Muscle of leg (tissue), 11 donors: ENCODE results near the gene TRIO. TPM values are rescaled to one million over a fixed set of nuclear protein-coding genes. Genes with fewer than 3 reads are reported as not detected.
A peak's percentile ranks its signal among the peaks of the same experiment; 100 is the strongest.

Experiments used
- DNase-seq: peaks from one replicate; pipeline ENCODE4 v3.0.0; 2013
- H3K27ac ChIP-seq: one replicate; pipeline ENCODE4 v1.5.1; 2013; ENCODE audit warnings: mild to moderate bottlenecking, low read length, control low read depth
- H3K27me3 ChIP-seq: one replicate; pipeline ENCODE4 v1.6.1; 2013; ENCODE audit warnings: low read length; ENCODE audit not compliant: control insufficient read depth, insufficient read depth
- H3K36me3 ChIP-seq: one replicate; pipeline ENCODE4 v1.6.1; 2013; ENCODE audit warnings: low read length; ENCODE audit not compliant: control insufficient read depth, insufficient read depth
- H3K4me1 ChIP-seq: one replicate; pipeline ENCODE4 v1.6.1; 2013; ENCODE audit warnings: low read length; ENCODE audit not compliant: control insufficient read depth, insufficient read depth
- H3K4me3 ChIP-seq: one replicate; pipeline ENCODE4 v1.5.1; 2013; ENCODE audit warnings: low read length, control low read depth
- H3K9me3 ChIP-seq: replicated peaks from 2 replicates; pipeline ENCODE4 v1.6.1; 2013; ENCODE audit warnings: low read depth, low read length; ENCODE audit not compliant: control insufficient read depth
- WGBS: methylation state at CpG from one replicate; pipeline ENCODE4 v1.1.5; 2013; ENCODE audit warnings: missing lambda C conversion rate; ENCODE audit not compliant: insufficient coverage; 5-methylcytosine and 5-hydroxymethylcytosine counted together
- polyA plus RNA-seq, 8 donors: library from polyadenylated mRNA; unstranded; fragments of 120-200 nt; gene quantifications; one replicate each; pipeline versions ENCODE4 v1.2.1 to v1.2.3, GENCODE V29; 2013; ENCODE audit warnings: inconsistent platforms in 1 of 8, low replicate concordance in 1 of 8; ENCODE audit not compliant: insufficient read length in 8 of 8, insufficient read depth in 1 of 8
- total RNA-seq: library from RNA; stranded (reverse); fragments of 120-200 nt; gene quantifications from one replicate; pipeline ENCODE4 v1.2.4, GENCODE V29; 2013

Gene TRIO
- total and polyA plus RNA-seq, 9 donors, result 124 to 219 (median 168) TPM

DNA sequence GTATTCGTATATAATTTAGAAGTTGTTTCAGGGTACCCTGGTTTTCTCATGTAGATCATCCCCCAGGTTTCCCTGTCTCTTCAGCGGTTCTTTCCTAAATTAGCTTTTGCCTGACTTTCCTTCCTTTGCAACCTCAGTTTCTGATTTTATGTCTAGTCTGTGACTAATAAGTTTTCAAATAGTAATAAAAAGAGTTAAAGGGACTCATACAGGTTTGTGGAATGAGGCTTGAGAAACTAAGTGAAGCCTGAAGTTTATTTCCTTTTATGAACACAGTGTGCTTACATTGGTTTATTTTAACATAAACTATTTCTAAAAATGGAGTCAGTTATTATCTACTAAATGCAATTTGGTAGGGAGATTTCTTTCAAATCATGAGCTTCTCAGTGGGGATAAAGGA, 96.8 kb downstream of the TRIO start:
- peaks cover 39% of the 10 kb centered on the region for H3K4me1 ChIP-seq
- DNase-seq, result no peak
- no peaks in the 10 kb centered on the region for H3K9me3 ChIP-seq
- H3K27me3 ChIP-seq, result no peaks in the 10 kb centered on the region
- H3K36me3 ChIP-seq, result no peaks in the 10 kb centered on the region
- H3K27ac ChIP-seq, result peak overlapping the region; percentile 56
- WGBS, result no CpG with 5 or more reads among the region's 2 CpGs
- H3K4me3 ChIP-seq, result no peak overlapping the region

GRCh38 chr5:14240359-14240758, 97.2 kb downstream of the TRIO start:
- Histone ChIP-seq H3K4me3 (no peak overlapping the region), H3K9me3 (no peaks in the 10 kb centered on the region), H3K36me3 (no peaks in the 10 kb centered on the region), H3K4me1 (peaks cover 39% of the 10 kb centered on the region), H3K27ac (peak overlapping the region; percentile 56), H3K27me3 (no peaks in the 10 kb centered on the region)
- no CpG with 5 or more reads among the region's 2 CpGs for WGBS
- peak; percentile 71 for DNase-seq

DNA sequence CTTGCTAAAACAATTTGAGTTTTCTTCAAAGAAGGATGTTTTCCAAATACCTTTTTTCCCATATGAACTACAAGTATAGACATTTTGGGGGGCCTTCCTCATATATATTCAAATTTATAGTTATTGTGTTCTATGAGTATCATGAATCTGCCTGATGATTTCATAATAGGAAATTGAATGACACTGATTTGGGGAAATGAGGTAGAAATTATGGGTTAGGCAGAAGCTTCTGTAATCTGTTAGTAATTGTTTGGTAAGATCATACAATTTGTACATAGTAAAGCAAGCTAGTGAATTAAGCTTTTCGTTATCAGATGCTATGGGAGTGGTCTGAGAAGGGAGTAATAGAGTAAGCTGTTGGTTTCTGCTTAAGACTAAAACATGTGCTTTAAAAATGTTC, 98.0 kb downstream of the TRIO start:
- WGBS, result no CpG with 5 or more reads among the region's 1 CpG
- H3K27ac ChIP-seq, result no peak overlapping the region
- no peak for DNase-seq
- H3K36me3 ChIP-seq, result no peaks in the 10 kb centered on the region
- H3K4me3 ChIP-seq, result no peak overlapping the region
- peaks cover 43% of the 10 kb centered on the region for H3K4me1 ChIP-seq
- H3K9me3 ChIP-seq, result no peaks in the 10 kb centered on the region
- no peaks in the 10 kb centered on the region for H3K27me3 ChIP-seq

DNA sequence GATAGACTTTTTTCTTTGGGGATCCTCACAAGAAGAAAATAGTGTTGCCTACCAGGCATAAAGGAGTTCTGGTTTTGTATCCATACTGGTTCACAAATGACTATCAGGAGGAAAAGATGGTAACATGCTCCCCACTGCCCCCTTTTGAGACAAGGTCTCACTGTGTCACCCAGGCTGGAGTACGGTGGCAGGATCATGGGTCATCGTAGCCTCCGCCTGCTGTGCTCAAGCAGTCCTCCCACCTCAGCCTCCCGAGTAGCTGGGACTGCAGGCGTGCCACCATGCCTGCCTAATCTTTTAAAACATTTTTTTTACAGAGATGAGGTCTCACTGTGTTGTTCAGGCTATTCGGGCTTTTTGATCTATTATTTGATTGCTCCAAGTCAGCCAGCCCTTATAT, 99.3 kb downstream of the TRIO start:
- no peak for DNase-seq
- Histone ChIP-seq H3K4me3 (no peak overlapping the region), H3K27ac (no peak overlapping the region), H3K27me3 (no peaks in the 10 kb centered on the region), H3K4me1 (peaks cover 45% of the 10 kb centered on the region), H3K36me3 (no peaks in the 10 kb centered on the region), H3K9me3 (no peaks in the 10 kb centered on the region)
- WGBS, result 95% methylated on average over 3 of the region's 6 CpGs

DNA sequence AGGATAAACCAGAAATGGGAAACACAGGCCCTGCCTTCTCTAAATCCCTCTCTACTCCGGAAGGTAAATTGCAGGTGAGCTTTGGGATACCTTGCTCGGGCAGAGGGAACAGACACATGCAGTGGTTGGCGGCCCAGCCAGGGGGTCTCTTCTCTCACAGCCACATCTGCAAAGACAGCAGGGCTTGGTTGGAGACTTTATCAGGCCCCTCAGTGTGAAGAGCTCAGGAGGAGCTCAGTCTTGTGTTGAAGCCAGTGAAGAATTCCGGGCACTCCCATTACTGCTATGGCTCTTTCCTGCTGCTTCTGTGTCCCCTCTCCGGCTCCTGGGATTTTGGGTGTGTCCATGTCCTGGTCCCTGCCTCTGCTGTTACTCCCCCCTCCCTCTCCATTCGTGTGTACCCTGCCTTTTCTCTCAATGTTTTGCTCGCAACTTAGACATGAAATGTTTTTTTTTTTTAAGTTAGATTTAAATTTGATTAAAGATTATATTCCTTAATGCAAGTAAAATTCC, 99.8 kb downstream of the TRIO start:
- 73% methylated on average over 4 of the region's 7 CpGs for WGBS
- H3K27ac ChIP-seq, result no peak overlapping the region
- no peak for DNase-seq
- no peaks in the 10 kb centered on the region for H3K27me3 ChIP-seq
- H3K9me3 ChIP-seq, result no peaks in the 10 kb centered on the region
- no peak overlapping the region for H3K4me3 ChIP-seq
- H3K4me1 ChIP-seq, result peaks cover 43% of the 10 kb centered on the region
- H3K36me3 ChIP-seq, result no peaks in the 10 kb centered on the region

- 100% methylated on average over 1 of the region's 5 CpGs for WGBS
- Histone ChIP-seq H3K27me3 (no peaks in the 10 kb centered on the region), H3K27ac (no peak overlapping the region), H3K4me3 (no peak overlapping the region), H3K4me1 (peaks cover 43% of the 10 kb centered on the region), H3K9me3 (no peaks in the 10 kb centered on the region), H3K36me3 (no peaks in the 10 kb centered on the region)
- no peak for DNase-seq
Observed at GRCh38 chr5:14243766-14244165, 100.6 kb downstream of the TRIO start.

DNA sequence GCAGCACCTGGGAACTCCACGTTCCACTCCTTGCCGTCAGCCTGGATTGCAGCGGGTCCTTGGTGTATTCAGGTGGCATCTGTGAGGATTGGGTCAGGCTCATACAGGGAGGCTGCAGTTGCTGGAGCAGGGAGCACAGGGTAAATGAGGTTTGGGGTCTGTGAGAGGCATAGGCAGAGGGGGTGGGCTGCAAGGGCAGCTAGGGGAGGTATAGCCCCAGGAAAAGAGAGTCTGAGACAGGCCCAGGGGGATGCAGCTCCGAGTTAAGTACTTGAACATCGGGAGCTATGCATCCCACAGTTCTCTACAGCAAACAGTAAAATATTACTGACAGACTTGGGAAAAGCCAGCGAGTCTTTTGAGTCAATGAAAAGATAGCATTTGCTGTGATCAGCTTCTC, 101.6 kb downstream of the TRIO start:
- Histone ChIP-seq H3K27me3 (no peaks in the 10 kb centered on the region), H3K27ac (peak overlapping the region; percentile 57), H3K9me3 (no peaks in the 10 kb centered on the region), H3K36me3 (no peaks in the 10 kb centered on the region), H3K4me1 (peaks cover 45% of the 10 kb centered on the region), H3K4me3 (no peak overlapping the region)
- DNase-seq, result no peak
- 79% methylated on average over 3 of the region's 6 CpGs for WGBS

GRCh38 chr5:14245132-14245925, 102.2 kb downstream of the TRIO start:
- Histone ChIP-seq H3K36me3 (no peaks in the 10 kb centered on the region), H3K4me3 (no peak overlapping the region), H3K27ac (peak overlapping the region; percentile 37), H3K27me3 (no peaks in the 10 kb centered on the region), H3K9me3 (no peaks in the 10 kb centered on the region), H3K4me1 (peaks cover 49% of the 10 kb centered on the region)
- no peak for DNase-seq
- WGBS, result 77% methylated on average over 8 of the region's 13 CpGs

GRCh38 chr5:14246350-14247053, 103.4 kb downstream of the TRIO start:
- H3K27ac ChIP-seq, result peak overlapping the region; percentile 44
- no peaks in the 10 kb centered on the region for H3K36me3 ChIP-seq
- H3K4me3 ChIP-seq, result no peak overlapping the region
- no peaks in the 10 kb centered on the region for H3K9me3 ChIP-seq
- no peak for DNase-seq
- WGBS, result 91% methylated on average over 6 of the region's 9 CpGs
- peaks cover 61% of the 10 kb centered on the region for H3K4me1 ChIP-seq
- no peaks in the 10 kb centered on the region for H3K27me3 ChIP-seq

DNA sequence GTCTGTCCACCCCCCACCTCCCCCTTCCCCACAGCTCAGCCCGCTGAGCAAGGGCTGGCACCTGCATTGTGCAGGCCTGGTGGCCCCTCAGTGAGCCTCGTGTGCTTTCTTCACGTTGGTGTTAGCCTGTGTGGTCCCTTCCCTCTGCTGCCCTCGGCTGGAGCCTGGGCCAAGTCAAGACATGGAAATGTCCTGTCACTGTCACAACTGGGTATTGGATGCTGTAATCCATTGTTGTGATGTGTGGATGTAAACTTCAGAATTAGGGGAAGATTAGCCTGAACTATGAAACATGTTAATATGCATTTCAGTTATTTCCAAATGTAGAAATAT, 103.9 kb downstream of the TRIO start:
- H3K27me3 ChIP-seq, result no peaks in the 10 kb centered on the region
- H3K4me1 ChIP-seq, result peaks cover 61% of the 10 kb centered on the region
- peak overlapping the region; percentile 44 for H3K27ac ChIP-seq
- 80% methylated on average over 1 of the region's 4 CpGs for WGBS
- H3K36me3 ChIP-seq, result no peaks in the 10 kb centered on the region
- DNase-seq, result no peak
- H3K9me3 ChIP-seq, result no peaks in the 10 kb centered on the region
- no peak overlapping the region for H3K4me3 ChIP-seq
